Skeletal muscle tissue (tissue), 4 donors: Measurements from ENCODE around the gene PHACTR2. TPM values are rescaled to one million over a fixed set of nuclear protein-coding genes. Genes with fewer than 3 reads are reported as not detected.

Experiments
- H3K27ac ChIP-seq: one replicate; pipeline ENCODE4 v1.7.0; 2013; ENCODE audit warnings: mild to moderate bottlenecking, low read depth, low read length, inconsistent platforms
- H3K27me3 ChIP-seq, 3 donors: one replicate each; pipeline ENCODE4 v1.7.0; 2013; ENCODE audit warnings: low read length in 3 of 3; ENCODE audit not compliant: control insufficient read depth in 3 of 3, insufficient read depth in 3 of 3
- H3K36me3 ChIP-seq, 3 donors: one replicate each; pipeline ENCODE4 v1.7.0; 2013; ENCODE audit warnings: low read length in 3 of 3; ENCODE audit not compliant: control insufficient read depth in 3 of 3, insufficient read depth in 3 of 3
- H3K4me1 ChIP-seq, 3 donors: one replicate each; pipeline ENCODE4 v1.7.0; 2013; ENCODE audit warnings: low read length in 3 of 3, mild to moderate bottlenecking in 3 of 3; ENCODE audit not compliant: control insufficient read depth in 3 of 3, insufficient read depth in 3 of 3
- H3K4me3 ChIP-seq, 3 donors: one replicate each; pipeline ENCODE4 v1.7.0; 2013; ENCODE audit warnings: low read length in 3 of 3
- H3K9ac ChIP-seq, 3 donors: one replicate each; pipeline ENCODE4 v1.7.0; 2013; ENCODE audit warnings: low read length in 3 of 3, mild to moderate bottlenecking in 3 of 3, moderate library complexity in 2 of 3, low read depth in 1 of 3
- H3K9me3 ChIP-seq, 3 donors: one replicate each; pipeline ENCODE4 v1.7.0; 2013; ENCODE audit warnings: low read length in 3 of 3; ENCODE audit not compliant: control insufficient read depth in 3 of 3
- total RNA-seq: library from RNA; depleted of rRNA; stranded (reverse); fragments of >200 nt; gene quantifications from one replicate; pipeline ENCODE4 v1.2.3, GENCODE V29; 2014
- donor health status: Osteomylitis.

Gene PHACTR2
- total RNA-seq, 1 donor from 2014 or later, result 38.1 TPM

DNA sequence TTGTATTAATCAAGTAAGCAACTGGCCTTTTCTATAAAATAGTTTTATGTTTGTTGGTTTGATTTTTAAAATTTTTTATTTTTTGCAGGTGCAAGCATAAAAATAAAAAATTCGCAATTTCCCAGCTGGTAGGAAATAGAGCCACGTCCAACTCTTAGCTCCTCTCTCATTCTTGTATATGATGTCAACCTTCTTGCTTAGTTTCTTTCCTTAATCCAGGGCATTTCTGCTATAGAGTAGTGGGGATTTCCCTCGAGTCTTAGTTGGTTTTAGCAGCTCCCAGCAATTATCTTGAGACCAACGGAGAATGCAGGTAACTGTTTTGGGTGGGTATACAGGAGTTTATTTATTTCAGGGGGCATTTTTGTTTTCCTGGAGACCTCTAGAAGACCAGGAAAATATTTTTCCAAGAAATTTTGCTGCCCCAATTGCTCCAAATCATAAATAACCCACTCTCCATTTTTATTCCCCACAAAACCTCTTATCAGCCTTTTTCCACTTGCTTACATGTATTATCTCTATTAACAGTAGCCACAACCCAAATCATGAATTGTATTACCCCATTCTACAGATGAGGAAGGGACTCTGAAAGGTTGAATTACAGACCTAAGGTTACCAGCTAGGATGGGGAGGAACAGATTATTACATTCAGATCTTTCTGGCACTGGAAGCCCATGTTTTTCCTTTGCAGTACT, 18.4 kb downstream of the PHACTR2 start:
- Histone ChIP-seq H3K4me3 (no peak overlapping the region), H3K9ac (no peak overlapping the region), H3K9me3 (no peaks in the 10 kb centered on the region), H3K36me3 (no peaks in the 10 kb centered on the region), H3K4me1 (peaks cover 11 to 46% (median 18%) of the 10 kb centered on the region in 3 donors), H3K27ac (peak overlapping the region; percentile 23), H3K27me3 (no peaks in the 10 kb centered on the region)

- Histone ChIP-seq H3K27me3 (no peaks in the 10 kb centered on the region), H3K36me3 (no peaks in the 10 kb centered on the region), H3K9me3 (no peaks in the 10 kb centered on the region), H3K27ac (peak overlapping the region; percentile 23), H3K4me1 (peaks cover 11 to 49% (median 21%) of the 10 kb centered on the region in 3 donors), H3K4me3 (peak overlapping the region in 1 of 3 donors; percentile 10), H3K9ac (no peak overlapping the region)
These were observed 18.9 kb downstream of the PHACTR2 start for GRCh38 chr6:143696664-143697000.

DNA sequence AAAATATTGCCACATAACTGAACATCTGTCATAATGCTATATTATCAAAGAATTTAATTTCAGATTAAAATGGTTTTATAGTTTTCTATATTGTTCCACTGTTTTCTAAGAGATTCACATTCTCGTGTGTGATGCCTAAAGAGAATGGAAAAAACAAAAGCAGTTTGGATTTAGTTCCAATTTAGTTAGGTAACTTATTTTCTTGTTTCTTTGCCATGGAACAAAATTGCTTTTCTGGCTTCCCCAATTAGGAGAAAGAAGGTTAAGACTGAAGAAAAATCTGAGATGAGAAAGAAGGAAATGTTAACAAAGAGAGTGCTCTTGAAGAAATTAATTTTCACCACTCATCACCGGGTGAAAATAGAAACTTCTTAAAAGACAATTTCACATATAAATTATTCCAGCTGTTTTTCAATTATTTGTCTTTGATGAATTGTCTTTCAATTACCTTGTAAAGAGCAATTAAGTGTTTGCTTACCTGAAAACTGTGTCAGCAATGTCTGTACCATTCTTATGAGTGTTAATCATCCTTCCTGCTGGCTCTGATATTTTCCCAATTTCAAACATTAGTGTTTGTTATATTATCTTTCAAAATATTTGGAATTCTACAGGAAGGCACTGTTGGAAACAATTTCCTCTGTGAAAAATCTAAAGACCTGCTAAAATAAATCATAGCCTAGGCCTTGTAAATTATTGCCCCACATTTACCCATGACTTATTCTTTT, 19.5 kb downstream of the PHACTR2 start:
- Histone ChIP-seq H3K4me1 (peaks cover 11 to 45% (median 21%) of the 10 kb centered on the region in 3 donors), H3K4me3 (no peak overlapping the region), H3K9ac (no peak overlapping the region), H3K9me3 (no peaks in the 10 kb centered on the region), H3K36me3 (no peaks in the 10 kb centered on the region), H3K27me3 (no peaks in the 10 kb centered on the region), H3K27ac (no peak overlapping the region)

GRCh38 chr6:143698329-143698728, 20.6 kb downstream of the PHACTR2 start:
- Histone ChIP-seq H3K4me3 (no peak overlapping the region), H3K4me1 (peaks cover 11 to 44% (median 21%) of the 10 kb centered on the region in 3 donors), H3K27ac (no peak overlapping the region), H3K27me3 (no peaks in the 10 kb centered on the region), H3K9ac (no peak overlapping the region), H3K9me3 (no peaks in the 10 kb centered on the region), H3K36me3 (no peaks in the 10 kb centered on the region)

DNA sequence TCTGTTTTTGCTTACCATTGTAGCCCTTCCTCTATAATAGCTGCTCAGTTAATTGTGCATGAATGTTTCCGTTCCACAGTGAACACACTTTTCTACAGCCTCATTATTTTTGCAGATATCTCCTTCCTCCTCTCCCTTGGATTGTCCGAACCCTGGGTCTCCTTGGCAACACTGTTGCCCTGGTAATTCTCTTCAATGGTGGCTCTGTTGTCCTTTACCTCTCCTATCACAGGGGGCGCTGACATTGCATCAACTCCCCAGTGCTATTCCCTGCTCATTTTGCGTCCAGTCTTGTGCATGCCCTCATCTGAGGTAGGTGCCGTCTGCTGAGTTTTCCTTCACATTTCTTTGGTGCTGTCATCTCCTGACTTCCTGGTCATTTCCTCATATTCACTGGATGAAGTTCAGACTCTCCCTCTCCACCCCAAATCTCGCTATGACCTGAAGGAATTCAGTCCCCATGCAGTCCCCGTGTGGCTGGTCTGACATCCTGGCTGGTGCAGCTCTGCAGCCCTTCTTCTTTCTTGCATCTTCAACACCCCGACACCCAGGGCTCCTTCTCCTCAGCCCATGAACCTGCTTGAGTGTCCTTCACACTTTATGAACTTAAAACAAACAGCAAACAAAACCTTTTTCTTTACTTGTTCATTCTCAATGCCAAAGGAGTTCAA, 21.1 kb downstream of the PHACTR2 start:
- H3K27me3 ChIP-seq, result no peaks in the 10 kb centered on the region
- H3K4me1 ChIP-seq, result peaks cover 11 to 44% (median 21%) of the 10 kb centered on the region in 3 donors
- H3K27ac ChIP-seq, result no peak overlapping the region
- H3K9ac ChIP-seq, result no peak overlapping the region
- H3K9me3 ChIP-seq, result no peaks in the 10 kb centered on the region
- H3K4me3 ChIP-seq, result no peak overlapping the region
- no peaks in the 10 kb centered on the region for H3K36me3 ChIP-seq

DNA sequence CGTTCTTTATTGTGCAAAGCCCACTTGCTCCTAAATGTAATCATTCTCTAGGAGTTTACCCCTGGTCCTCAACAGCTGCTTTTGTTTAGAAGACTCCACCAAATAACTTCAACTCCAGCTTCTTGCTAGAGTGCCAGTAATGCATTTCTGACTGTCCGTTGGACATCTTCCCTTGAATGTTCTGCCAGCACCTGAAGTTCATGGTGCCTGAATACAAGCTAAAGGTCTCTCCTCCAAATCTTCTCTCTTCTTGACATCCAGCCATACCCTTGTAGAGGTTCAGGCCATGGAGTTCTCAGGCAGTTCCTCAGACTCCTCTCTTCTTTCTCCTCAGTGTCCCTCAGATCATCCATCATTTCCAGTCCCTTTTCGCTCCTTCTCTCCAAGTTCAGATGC, 21.7 kb downstream of the PHACTR2 start:
- Histone ChIP-seq H3K4me1 (peaks cover 11 to 40% (median 21%) of the 10 kb centered on the region in 3 donors), H3K27ac (no peak overlapping the region), H3K9ac (no peak overlapping the region), H3K9me3 (no peaks in the 10 kb centered on the region), H3K27me3 (no peaks in the 10 kb centered on the region), H3K4me3 (no peak overlapping the region), H3K36me3 (no peaks in the 10 kb centered on the region)

DNA sequence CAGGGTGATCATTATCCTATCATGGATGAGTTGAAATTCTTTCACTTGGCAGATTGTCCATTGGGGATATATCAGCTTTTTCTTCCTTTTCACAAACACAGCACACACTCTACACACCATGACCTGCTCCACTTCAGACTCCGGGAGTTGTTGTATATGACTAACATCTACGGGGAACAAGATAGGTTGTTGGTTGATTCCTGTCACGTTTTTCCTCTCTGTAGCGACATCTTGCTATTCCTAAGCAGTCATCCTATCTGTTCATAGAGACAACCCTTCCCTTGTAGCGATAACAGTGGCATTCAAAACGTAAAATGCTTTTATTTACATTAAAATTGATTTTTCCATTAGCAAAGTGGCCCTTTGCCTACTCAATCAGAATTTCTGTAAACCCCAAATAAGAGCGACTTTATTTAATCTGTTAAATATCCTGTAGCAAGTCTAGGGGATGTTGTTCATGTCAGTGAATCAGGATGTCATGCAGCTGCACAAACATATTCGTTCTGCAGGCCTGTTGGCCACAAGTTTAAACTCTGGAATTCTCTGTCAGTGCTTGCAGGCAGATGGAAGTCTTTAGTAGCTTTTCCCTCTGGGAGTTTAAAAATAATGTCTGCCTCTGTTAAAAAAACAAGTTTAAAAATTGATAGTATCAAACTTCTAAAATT, 23.1 kb downstream of the PHACTR2 start:
- Histone ChIP-seq H3K27ac (peak overlapping the region; percentile 51), H3K9ac (no peak overlapping the region), H3K36me3 (no peaks in the 10 kb centered on the region), H3K4me3 (no peak overlapping the region), H3K27me3 (no peaks in the 10 kb centered on the region), H3K4me1 (peaks cover 9 to 30% (median 21%) of the 10 kb centered on the region in 3 donors), H3K9me3 (no peaks in the 10 kb centered on the region)

DNA sequence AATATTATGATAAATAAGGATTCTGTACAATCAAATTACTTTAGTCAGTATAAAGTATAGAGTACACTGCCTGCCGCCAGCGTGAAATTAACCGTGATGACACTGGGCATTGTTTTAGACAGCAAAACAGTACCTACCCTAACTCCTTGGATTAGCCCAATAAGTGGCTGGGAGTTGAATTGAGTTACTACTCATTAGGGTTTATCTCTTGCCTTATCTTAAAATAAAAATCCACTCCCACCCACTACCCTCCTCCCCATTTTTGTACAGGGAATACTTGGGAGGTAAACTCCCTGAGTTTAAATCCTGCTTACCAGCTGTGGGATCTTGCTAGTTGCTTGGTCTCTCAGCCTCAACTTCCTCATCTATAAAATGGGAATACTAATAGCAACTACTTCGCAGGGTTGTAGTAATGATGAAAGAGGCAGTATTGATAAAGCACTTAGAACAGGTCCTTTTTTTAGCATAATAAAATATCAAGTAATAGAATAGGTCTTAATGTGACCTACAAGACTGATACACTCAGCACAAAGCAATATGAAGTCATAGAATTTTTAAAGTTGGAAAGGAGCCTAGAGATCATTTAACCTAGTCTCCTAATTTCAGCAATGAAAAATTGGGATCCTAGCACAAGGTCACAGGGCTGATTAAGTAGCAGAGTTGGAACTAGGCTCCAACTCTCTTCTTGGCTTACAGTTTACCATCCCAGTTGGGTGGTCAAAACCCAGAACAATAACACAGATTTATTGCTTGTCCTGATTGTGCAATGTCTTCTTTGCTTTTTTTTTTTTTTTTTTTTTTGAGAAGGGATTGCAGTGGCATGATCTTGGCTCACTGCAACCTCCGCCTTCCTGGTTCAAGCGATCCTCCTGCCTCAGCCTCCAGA, 23.8 kb downstream of the PHACTR2 start:
- Histone ChIP-seq H3K27me3 (no peaks in the 10 kb centered on the region), H3K4me1 (peaks cover 9 to 25% (median 21%) of the 10 kb centered on the region in 3 donors), H3K27ac (peak overlapping the region; percentile 45), H3K4me3 (no peak overlapping the region), H3K36me3 (no peaks in the 10 kb centered on the region), H3K9ac (no peak overlapping the region), H3K9me3 (no peaks in the 10 kb centered on the region)

GRCh38 chr6:143705569-143705968, 27.8 kb downstream of the PHACTR2 start:
- Histone ChIP-seq H3K9ac (no peak overlapping the region), H3K9me3 (peaks cover 0 to 3% (median 0%) of the 10 kb centered on the region in 3 donors), H3K4me1 (peaks cover 2 to 10% (median 7%) of the 10 kb centered on the region in 3 donors), H3K4me3 (no peak overlapping the region), H3K27me3 (no peaks in the 10 kb centered on the region), H3K27ac (no peak overlapping the region), H3K36me3 (no peaks in the 10 kb centered on the region)
